IPS DF 19.7 (cell line): ENCODE results near the gene EIF4E2.
"Not testable (repeated sequence)": the region's sequence is repeated elsewhere in the genome, so short reads cannot be mapped to it uniquely, and the experiment has no call there.

Experiments
- DNase-seq: peaks from one replicate; pipeline ENCODE4 v3.0.0-alpha.2; 2013; ENCODE audit warnings: low read depth, low spot score

The EIF4E2 gene

GRCh38 chr2:232563580-232563979, 13.1 kb downstream of the EIF4E2 start:
- no peak for DNase-seq

GRCh38 chr2:232567721-232568120, 17.2 kb downstream of the EIF4E2 start:
- DNase-seq, result no peak

GRCh38 chr2:232568161-232568560, 17.7 kb downstream of the EIF4E2 start:
- no peak for DNase-seq

GRCh38 chr2:232569541-232569940, 19.1 kb downstream of the EIF4E2 start:
- DNase-seq, result no peak

GRCh38 chr2:232570481-232570880, 20.0 kb downstream of the EIF4E2 start:
- not testable (repeated sequence) for DNase-seq

GRCh38 chr2:232571026-232571474, 20.6 kb downstream of the EIF4E2 start:
- no peak for DNase-seq

GRCh38 chr2:232573042-232573441, 22.6 kb downstream of the EIF4E2 start:
- no peak for DNase-seq

- DNase-seq, result no peak
Measured at GRCh38 chr2:232573771-232574435, 23.4 kb downstream of the EIF4E2 start.

GRCh38 chr2:232574674-232575403, 24.4 kb downstream of the EIF4E2 start:
- DNase-seq, result no peak

- no peak for DNase-seq
Measured at GRCh38 chr2:232575404-232575746, 24.9 kb downstream of the EIF4E2 start.

GRCh38 chr2:232576995-232577394, 26.5 kb downstream of the EIF4E2 start:
- no peak for DNase-seq

- no peak for DNase-seq
Measured at GRCh38 chr2:232577841-232578240, 27.4 kb downstream of the EIF4E2 start.

GRCh38 chr2:232578626-232579025, 28.1 kb downstream of the EIF4E2 start:
- no peak for DNase-seq

GRCh38 chr2:232580648-232580981, 30.1 kb downstream of the EIF4E2 start:
- no peak for DNase-seq

- no peak for DNase-seq
Measured at GRCh38 chr2:232581725-232582124, 31.2 kb downstream of the EIF4E2 start.

GRCh38 chr2:232584238-232584637, 33.7 kb downstream of the EIF4E2 start:
- no peak for DNase-seq

GRCh38 chr2:232586943-232587505, 36.5 kb downstream of the EIF4E2 start:
- no peak for DNase-seq

- DNase-seq, result no peak
Measured at GRCh38 chr2:232587512-232587911, 37.0 kb downstream of the EIF4E2 start.

GRCh38 chr2:232588031-232588430, 37.5 kb downstream of the EIF4E2 start:
- DNase-seq, result no peak

GRCh38 chr2:232588680-232589585, 38.4 kb downstream of the EIF4E2 start:
- no peak for DNase-seq

- DNase-seq, result no peak
Measured at GRCh38 chr2:232592772-232593395, 42.4 kb downstream of the EIF4E2 start.

GRCh38 chr2:232593982-232594381, 43.5 kb downstream of the EIF4E2 start:
- no peak for DNase-seq
